Keratinocyte (primary cell): ENCODE results near the gene MEIS3. TPM values are rescaled to one million over a fixed set of nuclear protein-coding genes. Genes with fewer than 3 reads are reported as not detected.

Experiments
- DNase-seq: peaks from one replicate; pipeline ENCODE4 v3.0.0-alpha.2; 2011; ENCODE audit warnings: low read depth, missing footprints, low spot score
- FAIRE-seq: peaks from 2 replicates; lab custom pipeline; 2011; peaks lifted over from hg19 to GRCh38; lab: Jason Lieb, UNC
- H2AFZ ChIP-seq: 2 replicates; pipeline ENCODE4 v1.6.0; 2012; ENCODE audit warnings: low read length, control low read depth, inconsistent platforms; ENCODE audit not compliant: control insufficient read depth
- H3K27ac ChIP-seq: 2 replicates; pipeline ENCODE4 v1.5.1; 2011; ENCODE audit warnings: low read length; ENCODE audit not compliant: control insufficient read depth, insufficient read depth
- H3K27me3 ChIP-seq: 3 replicates; pipeline ENCODE4 v1.6.0; 2011; ENCODE audit warnings: low read length; ENCODE audit not compliant: control insufficient read depth, insufficient read depth; ENCODE audit errors: extremely low read depth
- H3K36me3 ChIP-seq, 2 experiments: 2 replicates in 1 of 2; 3 replicates in 1 of 2; pipeline ENCODE4 v1.5.1; 2011; ENCODE audit warnings: low read length in 2 of 2, mild to moderate bottlenecking in 1 of 2; ENCODE audit not compliant: control insufficient read depth in 2 of 2, insufficient read depth in 2 of 2; ENCODE audit errors: extremely low read depth in 1 of 2
- H3K4me1 ChIP-seq: 3 replicates; pipeline ENCODE4 v1.5.1; 2011; ENCODE audit warnings: low read length; ENCODE audit not compliant: control insufficient read depth, insufficient read depth; ENCODE audit errors: extremely low read depth
- H3K4me2 ChIP-seq: 3 replicates; pipeline ENCODE4 v1.6.0; 2011; ENCODE audit warnings: low read depth, low read length; ENCODE audit not compliant: control insufficient read depth, insufficient read depth; ENCODE audit errors: extremely low read depth
- H3K4me3 ChIP-seq, 3 experiments: fragments of 200-600 bp in 1 of 3; sonication (generic) in 1 of 3; 2 replicates in 2 of 3; 3 replicates in 1 of 3; pipeline ENCODE4 v1.5.1; 2011 to 2016; ENCODE audit warnings: low read length in 3 of 3, mild to moderate bottlenecking in 3 of 3, control low read depth in 2 of 3, inconsistent platforms in 1 of 3, low read depth in 1 of 3, mixed read lengths in 1 of 3, mixed run types in 1 of 3, moderate library complexity in 1 of 3; ENCODE audit not compliant: control insufficient read depth in 2 of 3, insufficient read depth in 2 of 3; ENCODE audit errors: extremely low read depth in 1 of 3
- H3K79me2 ChIP-seq: 2 replicates; pipeline ENCODE4 v1.6.0; 2012; ENCODE audit warnings: low read length; ENCODE audit not compliant: control insufficient read depth, insufficient read depth
- H3K9ac ChIP-seq: 3 replicates; pipeline ENCODE4 v1.6.0; 2011; ENCODE audit warnings: low read length; ENCODE audit not compliant: control insufficient read depth, insufficient read depth; ENCODE audit errors: extremely low read depth
- H3K9me1 ChIP-seq: 3 replicates; pipeline ENCODE4 v1.6.0; 2011; ENCODE audit warnings: low read length; ENCODE audit not compliant: control insufficient read depth, insufficient read depth; ENCODE audit errors: extremely low read depth
- H3K9me3 ChIP-seq: 2 replicates; pipeline ENCODE4 v1.5.1; 2012; ENCODE audit warnings: low read depth, low read length; ENCODE audit not compliant: control insufficient read depth
- H4K20me1 ChIP-seq: 3 replicates; pipeline ENCODE4 v1.6.0; 2011; ENCODE audit warnings: low read length; ENCODE audit not compliant: control insufficient read depth, insufficient read depth; ENCODE audit errors: extremely low read depth
- EZH2 ChIP-seq: IDR thresholded peaks from one replicate; pipeline ENCODE4 v1.6.1; 2012; ENCODE audit warnings: inconsistent platforms, mild to moderate bottlenecking, low read length, moderate library complexity
- dilution Hi-C: fragments of 300-500 bp; cut with MboI; formaldehyde crosslinking; loops from one replicate; pipeline ENCODE4 v1.7.0; 2020; ENCODE audit warnings: low sequenced_read_pairs; ENCODE audit not compliant: extremely low pct_ligation_motif_present
- polyA plus RNA-seq, 5 experiments: library from polyadenylated mRNA; depleted of rRNA in 3 of 5; stranded (reverse) in 3 of 5; stranded (forward) in 1 of 5; unstranded in 1 of 5; fragments of >200 nt; gene quantifications; 1 replicate in 1 of 5; 2 replicates in 3 of 5; 3 replicates in 1 of 5; pipeline versions ENCODE4 v1.2.1 to v1.2.3, GENCODE V29; 2011 to 2012; ENCODE audit warnings: missing spikeins in 2 of 5, low read depth in 1 of 5, low replicate concordance in 1 of 5
- TF ChIP-seq, protein P1 (sequence below), 3 experiments: IDR thresholded peaks in 1 of 3; conservative IDR thresholded peaks in 1 of 3; optimal IDR thresholded peaks in 1 of 3; 2 replicates in 2 of 3; 3 replicates in 1 of 3; pipeline versions ENCODE3 to v1.5.1; 2011; ENCODE audit warnings: low read length in 3 of 3, mild to moderate bottlenecking in 3 of 3, moderate library complexity in 2 of 3, control low read depth in 1 of 3, inconsistent platforms in 1 of 3; ENCODE audit not compliant: insufficient read depth in 2 of 3; ENCODE audit errors: extremely low read depth in 1 of 3

The MEIS3 gene
- polyA plus RNA-seq, 1 donor (not counting 4 experiments of a cell fraction or from before 2014, with no cell fraction given) = 1.7 TPM

- dilution Hi-C loops = no loop called here
- Histone ChIP-seq H3K9me1 (no peaks in the 10 kb centered on the region), H3K79me2 (no peaks in the 10 kb centered on the region), H3K9me3 (no peaks in the 10 kb centered on the region), H3K36me3 (no peaks in the 10 kb centered on the region), H3K9ac (no peak overlapping the region), H3K27me3 (peaks cover 11% of the 10 kb centered on the region), H3K27ac (no peak overlapping the region), H2AFZ (no peak overlapping the region), H3K4me1 (no peaks in the 10 kb centered on the region), H3K4me3 (no peak overlapping the region), H3K4me2 (no peak overlapping the region), H4K20me1 (no peaks in the 10 kb centered on the region)
- peak; percentile 36 for TF ChIP-seq EZH2
- TF ChIP-seq, protein P1, sequence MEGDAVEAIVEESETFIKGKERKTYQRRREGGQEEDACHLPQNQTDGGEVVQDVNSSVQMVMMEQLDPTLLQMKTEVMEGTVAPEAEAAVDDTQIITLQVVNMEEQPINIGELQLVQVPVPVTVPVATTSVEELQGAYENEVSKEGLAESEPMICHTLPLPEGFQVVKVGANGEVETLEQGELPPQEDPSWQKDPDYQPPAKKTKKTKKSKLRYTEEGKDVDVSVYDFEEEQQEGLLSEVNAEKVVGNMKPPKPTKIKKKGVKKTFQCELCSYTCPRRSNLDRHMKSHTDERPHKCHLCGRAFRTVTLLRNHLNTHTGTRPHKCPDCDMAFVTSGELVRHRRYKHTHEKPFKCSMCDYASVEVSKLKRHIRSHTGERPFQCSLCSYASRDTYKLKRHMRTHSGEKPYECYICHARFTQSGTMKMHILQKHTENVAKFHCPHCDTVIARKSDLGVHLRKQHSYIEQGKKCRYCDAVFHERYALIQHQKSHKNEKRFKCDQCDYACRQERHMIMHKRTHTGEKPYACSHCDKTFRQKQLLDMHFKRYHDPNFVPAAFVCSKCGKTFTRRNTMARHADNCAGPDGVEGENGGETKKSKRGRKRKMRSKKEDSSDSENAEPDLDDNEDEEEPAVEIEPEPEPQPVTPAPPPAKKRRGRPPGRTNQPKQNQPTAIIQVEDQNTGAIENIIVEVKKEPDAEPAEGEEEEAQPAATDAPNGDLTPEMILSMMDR (optimal IDR thresholded peaks at IDR 0.05 in 1 of 3, IDR thresholded peaks at IDR 0.05 in 1 of 3, conservative IDR thresholded peaks at IDR 0.05 in 1 of 3; ENCODE audit: extremely low read depth in 1 of 3, insufficient read depth in 2 of 3, low read length in 3 of 3) = peak; percentile 87 to 97 (median 91)
- DNase-seq = no peak
- FAIRE-seq = peak; percentile 77
Observed at GRCh38 chr19:47436712-47437401, 17.5 kb upstream of the MEIS3 start.

DNA sequence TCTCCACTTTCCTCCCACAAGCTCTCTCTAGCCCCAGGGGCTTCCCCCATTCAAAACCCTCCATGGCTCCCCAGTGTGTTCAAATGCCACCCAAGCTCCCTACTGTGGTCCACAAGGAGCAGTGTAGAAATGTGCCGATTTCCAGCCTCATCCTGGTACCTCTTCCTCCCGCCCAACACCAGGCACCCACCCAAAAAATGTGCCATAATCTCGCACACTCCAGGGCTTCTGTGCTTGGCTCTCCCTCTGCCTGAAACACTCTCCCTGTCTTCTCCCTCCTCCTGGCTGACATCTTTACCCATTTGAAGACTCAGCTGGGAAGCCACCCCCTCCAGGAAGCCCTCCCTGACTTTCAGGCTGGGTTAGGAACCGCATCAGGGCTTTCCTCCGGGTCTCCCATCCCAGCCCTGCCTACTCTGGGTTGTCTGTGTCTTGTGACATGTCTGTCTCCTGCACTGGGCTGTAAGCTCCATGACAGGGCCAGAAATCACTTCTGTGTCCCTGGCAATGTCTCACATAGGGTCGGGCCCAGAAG is 16.6 kb upstream of the MEIS3 start:
- H4K20me1 ChIP-seq = no peaks in the 10 kb centered on the region
- H3K36me3 ChIP-seq = no peaks in the 10 kb centered on the region

More for the DNA sequence above, 16.6 kb upstream of the MEIS3 start:
- Histone ChIP-seq H3K79me2 (no peaks in the 10 kb centered on the region), H3K9ac (no peak overlapping the region), H3K27me3 (peaks cover 8% of the 10 kb centered on the region), H3K27ac (no peak overlapping the region), H3K4me1 (no peaks in the 10 kb centered on the region), H3K9me1 (no peaks in the 10 kb centered on the region), H3K9me3 (no peaks in the 10 kb centered on the region), H2AFZ (no peak overlapping the region), H3K4me2 (no peak overlapping the region), H3K4me3 (no peak overlapping the region)
- dilution Hi-C loops = no loop called here
- no peak for FAIRE-seq
- no peak for TF ChIP-seq EZH2
- TF ChIP-seq, protein P1 (optimal IDR thresholded peaks at IDR 0.05 in 1 of 3, IDR thresholded peaks at IDR 0.05 in 1 of 3, conservative IDR thresholded peaks at IDR 0.05 in 1 of 3; ENCODE audit: extremely low read depth in 1 of 3, insufficient read depth in 2 of 3, low read length in 3 of 3) = no peak
- DNase-seq = no peak
